Cardiac fibroblast (primary cell): ENCODE data around the gene E2F4.

ENCODE experiments used
- DNase-seq, 2 donors: peaks; one replicate each; pipeline versions ENCODE4 v3.0.0 to v3.0.0-alpha.2; 2010; ENCODE audit warnings: low read depth in 2 of 2
- H3K4me3 ChIP-seq, 2 donors: replicated peaks in 1 of 2; 1 replicate in 1 of 2; 2 replicates in 1 of 2; pipeline ENCODE4 v1.5.1; 2011; ENCODE audit warnings: low read depth in 2 of 2, low read length in 2 of 2, mild to moderate bottlenecking in 2 of 2, moderate library complexity in 1 of 2
- TF ChIP-seq, protein P1 (sequence below): IDR thresholded peaks from one replicate; pipeline ENCODE4 v1.5.1; 2011; ENCODE audit warnings: low read depth, mild to moderate bottlenecking, low read length, inconsistent platforms

The E2F4 gene

DNA sequence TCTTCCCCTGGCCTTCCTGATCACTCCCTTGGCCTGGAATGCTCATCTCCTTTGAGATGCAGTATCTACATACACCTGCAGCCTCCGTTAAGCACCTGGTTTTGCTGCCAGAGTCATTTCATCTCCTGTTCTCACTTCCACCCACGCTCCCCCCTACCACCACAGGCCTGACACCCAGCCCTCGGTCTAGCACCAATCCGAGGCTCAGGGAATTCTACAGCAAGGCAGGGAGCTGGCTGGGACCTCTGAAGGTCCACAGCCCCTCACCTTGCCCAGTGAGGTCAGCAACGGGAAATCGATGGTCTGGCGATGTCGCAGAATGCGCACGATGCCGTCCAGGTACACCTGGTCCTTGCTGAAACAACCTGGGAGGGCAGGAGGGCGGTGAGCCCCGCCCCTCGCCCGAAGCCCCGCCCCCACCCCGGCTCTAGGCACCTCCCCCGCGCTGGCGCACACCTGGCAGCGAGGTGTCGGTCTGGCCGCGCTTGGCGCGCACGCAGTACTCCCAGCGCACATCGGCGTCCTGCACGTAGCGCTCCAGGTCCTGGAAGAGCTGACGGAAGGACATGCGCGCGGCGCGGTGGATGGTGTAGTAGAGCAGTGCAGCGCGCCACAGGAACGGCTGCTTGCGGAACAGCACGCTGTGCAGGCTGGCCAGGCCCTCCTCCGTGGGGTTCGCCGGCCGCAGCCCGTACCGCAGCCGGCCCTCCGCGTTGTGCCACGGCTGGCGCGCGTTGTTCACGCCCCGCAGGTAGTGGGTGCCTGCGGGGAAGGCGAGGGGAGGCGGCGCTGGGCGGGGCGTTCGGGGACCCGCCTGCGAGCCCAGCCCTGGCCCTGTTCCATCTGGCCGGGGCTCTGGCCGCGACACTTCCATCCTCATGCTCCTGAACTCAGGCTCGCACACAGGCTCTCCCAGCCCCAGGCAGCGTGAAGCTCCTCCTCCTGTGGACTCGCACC lies 13.9 kb upstream of the E2F4 start:
- TF ChIP-seq, protein P1, sequence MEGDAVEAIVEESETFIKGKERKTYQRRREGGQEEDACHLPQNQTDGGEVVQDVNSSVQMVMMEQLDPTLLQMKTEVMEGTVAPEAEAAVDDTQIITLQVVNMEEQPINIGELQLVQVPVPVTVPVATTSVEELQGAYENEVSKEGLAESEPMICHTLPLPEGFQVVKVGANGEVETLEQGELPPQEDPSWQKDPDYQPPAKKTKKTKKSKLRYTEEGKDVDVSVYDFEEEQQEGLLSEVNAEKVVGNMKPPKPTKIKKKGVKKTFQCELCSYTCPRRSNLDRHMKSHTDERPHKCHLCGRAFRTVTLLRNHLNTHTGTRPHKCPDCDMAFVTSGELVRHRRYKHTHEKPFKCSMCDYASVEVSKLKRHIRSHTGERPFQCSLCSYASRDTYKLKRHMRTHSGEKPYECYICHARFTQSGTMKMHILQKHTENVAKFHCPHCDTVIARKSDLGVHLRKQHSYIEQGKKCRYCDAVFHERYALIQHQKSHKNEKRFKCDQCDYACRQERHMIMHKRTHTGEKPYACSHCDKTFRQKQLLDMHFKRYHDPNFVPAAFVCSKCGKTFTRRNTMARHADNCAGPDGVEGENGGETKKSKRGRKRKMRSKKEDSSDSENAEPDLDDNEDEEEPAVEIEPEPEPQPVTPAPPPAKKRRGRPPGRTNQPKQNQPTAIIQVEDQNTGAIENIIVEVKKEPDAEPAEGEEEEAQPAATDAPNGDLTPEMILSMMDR, result peak; percentile 3
- DNase-seq, result peak; percentile 55 to 59
- peak overlapping the region; percentile 42 to 43 for H3K4me3 ChIP-seq

DNA sequence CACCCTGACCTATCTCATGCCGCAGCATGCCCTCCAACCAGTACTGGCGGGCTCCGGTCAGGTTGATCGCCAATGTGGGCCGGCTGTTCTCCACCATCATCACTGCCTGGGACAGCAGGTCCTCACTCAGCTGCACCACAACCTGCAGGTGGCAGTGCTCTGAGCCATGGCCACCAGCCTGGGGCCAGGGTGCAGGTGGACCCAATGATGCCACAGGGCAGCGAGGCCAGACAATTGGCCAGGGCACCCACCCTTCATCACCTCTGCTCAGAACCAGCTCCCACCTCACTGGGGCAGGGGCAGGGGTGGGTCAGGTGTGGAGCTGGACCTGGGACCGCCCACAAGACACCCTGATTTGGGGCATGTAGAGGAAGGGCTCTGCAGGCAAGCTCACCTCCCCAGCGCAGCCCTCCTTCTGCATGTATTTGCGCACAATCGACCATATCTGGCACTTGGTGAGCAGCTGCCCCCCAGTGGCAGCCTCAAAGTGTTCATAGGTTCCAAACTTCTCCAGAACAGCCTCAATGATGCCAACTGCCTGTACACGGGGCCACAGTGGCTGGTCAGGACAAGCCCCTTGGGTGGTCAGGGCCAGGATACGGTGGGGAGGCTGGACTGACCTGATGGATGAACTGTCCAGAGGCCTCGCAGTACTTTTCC lies 12.4 kb upstream of the E2F4 start:
- DNase-seq, result no peak
- TF ChIP-seq, protein P1, result no peak
- no peak overlapping the region for H3K4me3 ChIP-seq

DNA sequence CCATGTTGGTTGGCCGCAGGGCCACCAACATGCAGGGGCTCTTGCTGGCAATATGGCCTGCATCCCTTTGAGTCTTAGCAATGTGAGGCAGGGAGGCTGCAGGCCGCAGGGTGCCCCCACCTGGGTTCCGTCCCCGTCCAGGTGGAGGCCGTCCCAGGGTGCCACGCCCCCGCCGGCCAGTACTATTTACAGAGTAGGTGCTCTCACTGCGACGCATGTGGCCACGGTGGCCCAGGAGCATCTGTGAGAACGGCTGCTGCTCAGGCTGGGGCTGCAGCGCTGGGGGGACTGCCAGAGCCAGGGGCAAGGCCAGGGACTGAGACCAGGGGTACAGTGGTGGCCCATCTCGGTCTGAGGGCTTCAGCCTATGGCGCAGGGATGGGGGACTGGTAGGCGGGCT lies 11.8 kb upstream of the E2F4 start:
- TF ChIP-seq, protein P1, result no peak
- DNase-seq, result no peak
- no peak overlapping the region for H3K4me3 ChIP-seq

DNA sequence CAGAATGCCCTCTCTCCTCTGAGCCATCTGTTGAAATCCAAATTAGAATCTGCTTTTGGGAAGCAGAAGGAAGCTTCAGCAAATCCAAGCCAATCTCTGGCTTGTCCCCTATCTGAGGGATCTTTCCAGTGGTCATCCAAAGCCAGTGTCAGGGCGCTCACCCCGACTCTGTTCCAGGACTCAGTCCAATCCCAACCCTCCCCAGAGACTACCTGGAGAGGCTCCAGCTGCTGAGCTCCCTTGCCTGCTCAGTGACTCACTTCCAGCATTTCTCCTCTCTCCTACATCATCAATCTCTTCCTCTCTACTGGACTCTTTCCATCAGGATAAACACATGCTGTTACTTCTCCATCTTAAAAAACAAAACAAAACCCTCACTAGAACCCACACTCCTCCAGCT lies 10.6 kb upstream of the E2F4 start:
- H3K4me3 ChIP-seq, result peak overlapping the region in 1 of 2 donors; percentile 32
- TF ChIP-seq, protein P1, result no peak
- DNase-seq, result peak; percentile 91 to 92

DNA sequence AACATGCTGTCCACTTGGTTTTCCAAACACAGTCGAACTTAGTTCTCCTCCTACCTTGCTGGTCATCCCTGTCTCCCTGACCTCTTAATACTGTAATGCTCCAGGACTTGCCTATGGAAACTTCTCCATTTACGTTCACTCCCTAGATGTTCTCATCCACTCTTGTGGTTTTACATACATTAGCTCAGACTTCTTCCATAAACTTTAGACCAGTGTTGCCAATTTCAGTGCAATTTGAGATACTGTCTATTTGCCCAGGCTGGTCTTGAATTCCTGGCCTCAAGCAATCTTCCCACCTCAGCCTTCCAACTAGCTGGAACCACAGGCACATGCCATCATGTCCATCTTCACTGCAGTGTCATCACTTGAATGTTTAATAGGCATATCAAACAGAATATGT lies 9.7 kb upstream of the E2F4 start:
- peak overlapping the region in 1 of 2 donors; percentile 77 for H3K4me3 ChIP-seq
- TF ChIP-seq, protein P1, result no peak
- DNase-seq, result no peak

DNA sequence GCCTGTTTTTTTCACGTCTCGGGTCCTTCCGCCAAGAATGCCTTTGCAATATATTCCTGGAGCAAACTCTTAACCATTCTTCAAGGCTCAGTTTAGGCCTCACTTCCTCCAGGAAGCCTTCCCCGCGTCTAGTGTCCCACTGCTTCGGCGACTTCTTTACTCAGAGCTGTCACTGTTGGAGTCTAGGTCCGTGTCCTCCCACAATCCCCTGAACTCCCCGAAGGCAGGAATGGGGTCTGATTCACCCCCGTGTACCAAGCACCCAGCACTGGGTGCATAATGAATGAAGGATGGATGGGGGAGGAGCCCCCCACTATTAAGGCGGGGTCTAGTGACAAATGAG lies 8.7 kb upstream of the E2F4 start:
- TF ChIP-seq, protein P1, result no peak
- H3K4me3 ChIP-seq, result peak overlapping the region; percentile 62 to 77
- DNase-seq, result no peak
